ENCODE measurements around the gene TTBK2. TPM values are rescaled to one million over a fixed set of nuclear protein-coding genes. Genes with fewer than 3 reads are reported as not detected.

The TTBK2 gene
- total RNA-seq, 2 donors from 2014 or later: 17.9 to 24.8 TPM

DNA sequence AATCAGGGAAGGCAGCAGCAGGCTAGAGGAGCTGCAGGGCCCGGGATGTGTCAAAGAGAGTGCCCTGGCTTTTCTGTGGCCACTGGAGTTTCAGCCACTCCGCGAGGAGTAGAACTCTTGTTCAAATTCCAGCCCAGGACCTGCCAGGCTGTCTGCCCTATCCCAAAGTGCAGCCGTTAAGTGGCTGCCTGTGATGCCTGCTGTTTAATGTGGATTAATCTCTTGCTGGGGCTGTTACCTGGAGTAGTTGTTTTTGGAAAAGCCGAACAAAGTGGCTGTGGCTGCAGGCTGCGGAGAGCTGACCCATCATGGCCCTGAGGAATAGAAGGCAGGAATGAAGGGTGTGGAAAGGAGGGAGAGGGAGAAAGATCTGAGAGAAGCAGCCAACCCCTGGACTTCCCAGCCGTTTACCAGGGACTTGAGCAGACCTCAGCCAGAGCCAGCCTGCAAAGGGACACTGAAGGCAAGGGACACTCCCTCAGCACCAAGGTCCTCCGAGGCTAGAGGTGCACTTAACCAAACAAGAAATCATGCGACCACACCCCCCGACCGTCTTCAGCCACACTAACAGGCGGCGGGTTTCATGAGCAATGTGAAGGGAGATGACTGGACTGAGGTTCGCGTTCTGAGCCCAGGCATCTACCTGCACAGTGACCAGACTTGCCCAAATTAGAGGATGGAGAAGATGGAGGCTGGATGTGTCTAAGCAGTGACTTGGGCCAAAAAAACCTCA is 188.3 kb downstream of the TTBK2 start:
- peaks cover 60% of the 10 kb centered on the region for H3K36me3 Mint-ChIP-seq (ENCODE audit: low read depth)
- H3K36me3 ChIP-seq (ENCODE audit: control insufficient read depth, insufficient read depth, low read length): peaks cover 54% of the 10 kb centered on the region
- H3K27me3 ChIP-seq (ENCODE audit: control insufficient read depth, insufficient read depth, low read length, poor library complexity, severe bottlenecking): no peaks in the 10 kb centered on the region
- no peak for DNase-seq
- no peak overlapping the region for H3K4me3 ChIP-seq (ENCODE audit: low read length)
- 93 to 96% methylated on average over 9 to 15 of the region's 15 CpGs for WGBS, 2 experiments (ENCODE audit: insufficient coverage in 1 of 2, insufficient read length in 1 of 2)
- no peaks in the 10 kb centered on the region for H3K9me3 ChIP-seq (ENCODE audit: control insufficient read depth, low read length)
- no peaks in the 10 kb centered on the region for H3K9me3 Mint-ChIP-seq
- H3K4me3 Mint-ChIP-seq: no peak overlapping the region
- H3K4me1 Mint-ChIP-seq: peaks cover 2% of the 10 kb centered on the region
- H3K4me1 ChIP-seq (ENCODE audit: control insufficient read depth, insufficient read depth, low read length): peaks cover 4% of the 10 kb centered on the region
- no peak overlapping the region for H3K9ac ChIP-seq (ENCODE audit: extremely low read depth, low read length, poor library complexity, severe bottlenecking)
- H3K27ac ChIP-seq (ENCODE audit: low read depth, low read length): no peak overlapping the region
- no peak overlapping the region for H3K27ac Mint-ChIP-seq
- TF ChIP-seq, protein P1, sequence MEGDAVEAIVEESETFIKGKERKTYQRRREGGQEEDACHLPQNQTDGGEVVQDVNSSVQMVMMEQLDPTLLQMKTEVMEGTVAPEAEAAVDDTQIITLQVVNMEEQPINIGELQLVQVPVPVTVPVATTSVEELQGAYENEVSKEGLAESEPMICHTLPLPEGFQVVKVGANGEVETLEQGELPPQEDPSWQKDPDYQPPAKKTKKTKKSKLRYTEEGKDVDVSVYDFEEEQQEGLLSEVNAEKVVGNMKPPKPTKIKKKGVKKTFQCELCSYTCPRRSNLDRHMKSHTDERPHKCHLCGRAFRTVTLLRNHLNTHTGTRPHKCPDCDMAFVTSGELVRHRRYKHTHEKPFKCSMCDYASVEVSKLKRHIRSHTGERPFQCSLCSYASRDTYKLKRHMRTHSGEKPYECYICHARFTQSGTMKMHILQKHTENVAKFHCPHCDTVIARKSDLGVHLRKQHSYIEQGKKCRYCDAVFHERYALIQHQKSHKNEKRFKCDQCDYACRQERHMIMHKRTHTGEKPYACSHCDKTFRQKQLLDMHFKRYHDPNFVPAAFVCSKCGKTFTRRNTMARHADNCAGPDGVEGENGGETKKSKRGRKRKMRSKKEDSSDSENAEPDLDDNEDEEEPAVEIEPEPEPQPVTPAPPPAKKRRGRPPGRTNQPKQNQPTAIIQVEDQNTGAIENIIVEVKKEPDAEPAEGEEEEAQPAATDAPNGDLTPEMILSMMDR (conservative IDR thresholded peaks at IDR 0.05): no peak
- H3K27me3 Mint-ChIP-seq (ENCODE audit: insufficient read depth): no peaks in the 10 kb centered on the region

DNA sequence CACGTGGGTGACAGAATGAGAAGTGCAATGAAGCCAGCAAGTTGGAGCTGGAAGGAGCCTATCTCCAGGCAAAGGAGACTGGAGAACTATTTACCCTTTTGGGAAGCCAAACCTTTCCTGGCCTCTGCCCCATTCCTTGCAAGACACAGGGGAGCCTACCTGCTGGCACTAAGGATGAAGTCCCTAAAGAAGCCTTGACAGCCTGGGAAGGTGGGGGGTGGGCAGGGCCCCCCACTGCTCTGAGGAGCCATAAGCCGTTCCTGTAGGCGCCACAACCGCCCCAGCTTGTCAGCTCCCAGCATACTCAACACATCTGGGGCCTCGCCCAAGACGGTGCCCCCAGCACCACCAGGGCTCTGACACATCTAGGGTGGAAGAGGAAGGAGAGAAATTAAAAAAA is 189.1 kb downstream of the TTBK2 start:
- Mint-ChIP-seq H3K9me3 (no peaks in the 10 kb centered on the region), H3K4me1 (peaks cover 2% of the 10 kb centered on the region), H3K27me3 (ENCODE audit: insufficient read depth) (no peaks in the 10 kb centered on the region), H3K27ac (no peak overlapping the region), H3K36me3 (ENCODE audit: low read depth) (peaks cover 63% of the 10 kb centered on the region), H3K4me3 (no peak overlapping the region)
- WGBS, 2 experiments (ENCODE audit: insufficient coverage in 1 of 2, insufficient read length in 1 of 2): 82 to 92% methylated on average over 1 to 6 of the region's 6 CpGs
- Histone ChIP-seq H3K27me3 (ENCODE audit: control insufficient read depth, insufficient read depth, low read length, poor library complexity, severe bottlenecking) (no peaks in the 10 kb centered on the region), H3K36me3 (ENCODE audit: control insufficient read depth, insufficient read depth, low read length) (peaks cover 62% of the 10 kb centered on the region), H3K4me3 (ENCODE audit: low read length) (no peak overlapping the region), H3K4me1 (ENCODE audit: control insufficient read depth, insufficient read depth, low read length) (peaks cover 4% of the 10 kb centered on the region), H3K9ac (ENCODE audit: extremely low read depth, low read length, poor library complexity, severe bottlenecking) (no peak overlapping the region), H3K27ac (ENCODE audit: low read depth, low read length) (no peak overlapping the region), H3K9me3 (ENCODE audit: control insufficient read depth, low read length) (no peaks in the 10 kb centered on the region)
- no peak for DNase-seq
- TF ChIP-seq, protein P1 (conservative IDR thresholded peaks at IDR 0.05): no peak

DNA sequence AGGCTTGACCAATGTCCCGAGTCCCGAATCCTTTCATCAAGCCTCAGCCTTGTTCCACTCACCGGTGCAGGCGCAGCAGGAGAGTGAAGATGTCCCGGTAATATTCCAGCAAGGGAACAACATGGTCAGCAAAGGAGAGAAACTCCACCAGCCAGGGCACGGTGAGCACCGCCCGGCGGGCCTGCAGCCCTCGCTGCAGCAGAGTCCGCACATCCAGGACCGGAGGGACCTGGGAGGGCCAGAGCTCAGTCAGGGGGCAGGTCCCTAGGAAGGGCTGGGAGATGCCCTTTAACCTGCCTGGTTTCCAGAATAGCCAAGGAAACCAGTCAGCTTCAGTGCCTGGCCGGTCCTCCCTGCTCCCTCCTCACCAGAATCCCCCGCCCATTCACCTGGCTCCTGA is 190.0 kb downstream of the TTBK2 start:
- Histone ChIP-seq H3K4me3 (ENCODE audit: low read length) (no peak overlapping the region), H3K9ac (ENCODE audit: extremely low read depth, low read length, poor library complexity, severe bottlenecking) (no peak overlapping the region), H3K4me1 (ENCODE audit: control insufficient read depth, insufficient read depth, low read length) (peaks cover under 1% of the 10 kb centered on the region), H3K36me3 (ENCODE audit: control insufficient read depth, insufficient read depth, low read length) (peaks cover 69% of the 10 kb centered on the region), H3K9me3 (ENCODE audit: control insufficient read depth, low read length) (no peaks in the 10 kb centered on the region), H3K27me3 (ENCODE audit: control insufficient read depth, insufficient read depth, low read length, poor library complexity, severe bottlenecking) (no peaks in the 10 kb centered on the region), H3K27ac (ENCODE audit: low read depth, low read length) (no peak overlapping the region)
- DNase-seq: no peak
- TF ChIP-seq, protein P1 (conservative IDR thresholded peaks at IDR 0.05): no peak
- Mint-ChIP-seq H3K4me1 (no peaks in the 10 kb centered on the region), H3K27ac (no peak overlapping the region), H3K36me3 (ENCODE audit: low read depth) (peaks cover 69% of the 10 kb centered on the region), H3K4me3 (no peak overlapping the region), H3K27me3 (ENCODE audit: insufficient read depth) (no peaks in the 10 kb centered on the region), H3K9me3 (no peaks in the 10 kb centered on the region)
- 97% methylated on average over 12 to 14 of the region's 14 CpGs for WGBS, 2 experiments (ENCODE audit: insufficient coverage in 1 of 2, insufficient read length in 1 of 2)
